ENCODE results near the gene ATP5F1E. TPM values are rescaled to one million over a fixed set of nuclear protein-coding genes. Genes with fewer than 3 reads are reported as not detected.

ATP5F1E gene
- total and polyA plus RNA-seq, 10 of the 15 experiments (the other 5 are each of a cell fraction or from before 2014, with no cell fraction given) = 49.0 to 407 (median 117) TPM

DNA sequence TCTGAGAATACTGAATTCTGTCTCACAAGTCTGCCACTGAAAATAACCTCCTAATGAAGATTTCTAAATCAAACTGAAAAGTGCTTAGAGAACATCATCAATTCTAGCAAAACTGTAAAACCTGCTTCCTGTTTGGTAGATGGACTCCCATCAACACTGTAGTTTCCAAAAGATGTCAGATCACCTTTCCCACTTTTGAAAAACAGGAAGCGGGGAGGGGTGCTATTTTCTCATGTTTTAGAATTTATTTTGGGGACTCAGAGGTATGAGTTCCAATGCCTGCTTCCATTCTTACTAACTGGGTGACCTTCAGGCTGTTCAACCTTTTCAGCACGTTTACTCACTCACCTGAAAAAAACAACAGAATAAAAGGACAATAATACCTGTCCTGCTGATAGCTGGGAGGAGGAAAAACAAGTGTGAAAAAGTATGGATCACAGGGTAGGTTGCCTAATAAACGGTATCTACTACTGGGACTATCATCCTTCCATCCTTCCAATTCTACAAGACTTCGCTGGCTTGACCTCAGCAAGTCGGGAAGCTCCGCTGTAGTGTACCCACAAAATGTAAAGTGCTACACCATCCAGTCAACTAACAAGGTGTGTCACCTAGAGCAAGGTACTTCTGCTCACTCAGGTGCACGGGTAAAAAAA lies 1.1 kb downstream of the ATP5F1E start:
- intact Hi-C loops (cut with micrococcal nuclease; ENCODE audit: unreplicated experiment) = loop anchor here (5.0 to 10.0 kb wide), 3 partner anchors 46 to 376 kb away; partner anchors contain the start of genes NELFCD and STX16
- FAIRE-seq = no peak
- ChIA-PET SMC1A (ENCODE audit: uncharacterized antibody, unreplicated experiment) (interaction anchor here (0.9 to 2.0 kb wide), 13 partner anchors 9 to 161 kb away, joined by 3 to 22 read pairs (median 4); no protein-coding TSS in a partner anchor), RAD21 (ENCODE audit: unreplicated experiment) (interaction anchor here (1.5 to 2.5 kb wide), 8 partner anchors 13 to 161 kb away, joined by 3 to 19 read pairs (median 10); partner anchors contain the start of gene NELFCD), CTCF (interaction anchor here (0.9 to 1.9 kb wide), 5 partner anchors 11 to 380 kb away, joined by 3 to 5 read pairs (median 3); partner anchors contain the start of genes PRELID3B and STX16), POLR2A (interaction anchor here (1.5 to 6.0 kb wide), 6 partner anchors 11 to 124 kb away, joined by 3 to 40 read pairs (median 14); partner anchors contain the start of genes NELFCD and PRELID3B)
- no TSS peak for BruUV-seq (replicated peaks)
- Histone ChIP-seq H3K79me2 (ENCODE audit: control insufficient read depth, insufficient read depth, low read length) (peaks cover 58% of the 10 kb centered on the region), H2AFZ (ENCODE audit: control insufficient read depth, low read depth, low read length) (no peak overlapping the region), H3K4me1 (ENCODE audit: control insufficient read depth, insufficient read depth, low read length) (no peaks in the 10 kb centered on the region; the same call in 1 of the 2 replicates), H4K20me1 (ENCODE audit: control insufficient read depth, insufficient read depth) (no peaks in the 10 kb centered on the region), H3K27me3 (replicated peaks in 1 of 2; ENCODE audit: control insufficient read depth in 2 of 2, insufficient read depth in 2 of 2, low read length in 1 of 2) (no peaks in the 10 kb centered on the region), H3K9ac (ENCODE audit: control insufficient read depth, insufficient read depth, low read length) (peak overlapping the region; percentile 78), H3K4me3 (peak overlapping the region; percentile 85), H3K27ac (ENCODE audit: control insufficient read depth, insufficient read depth) (peak overlapping the region; percentile 90), H3K36me3 (ENCODE audit: control insufficient read depth in 2 of 2, insufficient read depth in 2 of 2, low read length in 1 of 2) (peaks cover 6 to 7% of the 10 kb centered on the region in 2 experiments), H3K9me3 (replicated peaks; ENCODE audit: control insufficient read depth, insufficient read depth, low read length) (no peaks in the 10 kb centered on the region), H3K4me2 (ENCODE audit: control insufficient read depth, insufficient read depth) (peak overlapping the region; percentile 95)
- no peak for ATAC-seq
- no peak for DNase-seq (ENCODE audit: low read depth, low spot score)
- WGBS (ENCODE audit: insufficient coverage, insufficient replicate concordance, low lambda C conversion rate, missing lambda C conversion rate) = 2% methylated on average over 7 of the region's 7 CpGs
- in situ Hi-C loops (cut with MboI) = no loop called here
- TF ChIP-seq WRNIP1 (IDR thresholded peaks at IDR 0.05; ENCODE audit: borderline replicate concordance, low read depth, low read length) (0 out of 2 replicates have a peak, but pooled peaks have one; percentile 39), HDGF (IDR thresholded peaks at IDR 0.05) (no peak), RAD51 (IDR thresholded peaks at IDR 0.05) (no peak), TCF7 (IDR thresholded peaks at IDR 0.05; ENCODE audit: borderline replicate concordance) (no peak), REST (IDR thresholded peaks at IDR 0.05; ENCODE audit: low read depth, low read length) (no peak), HDAC6 (IDR thresholded peaks at IDR 0.05; ENCODE audit: unreplicated experiment) (no peak), YY1 (IDR thresholded peaks at IDR 0.05; ENCODE audit: low read depth, low read length) (no peak), NFIC (IDR thresholded peaks at IDR 0.05; ENCODE audit: low read depth, low read length) (0 out of 2 replicates have a peak, but pooled peaks have one; percentile 10), TAF1 (IDR thresholded peaks at IDR 0.05; ENCODE audit: borderline replicate concordance, low read depth, low read length) (no peak), NFYB (IDR thresholded peaks at IDR 0.05; ENCODE audit: insufficient read depth, low read depth, low read length) (no peak), SMAD1 (IDR thresholded peaks at IDR 0.05; ENCODE audit: low read depth, partially characterized antibody) (no peak), SMAD5 (IDR thresholded peaks at IDR 0.05; ENCODE audit: low read depth) (no peak), SPI1 (IDR thresholded peaks at IDR 0.05; ENCODE audit: borderline replicate concordance, insufficient read depth, low read depth, low read length) (peak; percentile 59; the same call in 1 of the 2 replicates), NFXL1 (IDR thresholded peaks at IDR 0.05; ENCODE audit: borderline replicate concordance) (no peak), MEF2B (IDR thresholded peaks at IDR 0.05; ENCODE audit: partially characterized antibody, poor library complexity, severe bottlenecking) (peak; percentile 8)
- TF ChIP-seq, protein P1, sequence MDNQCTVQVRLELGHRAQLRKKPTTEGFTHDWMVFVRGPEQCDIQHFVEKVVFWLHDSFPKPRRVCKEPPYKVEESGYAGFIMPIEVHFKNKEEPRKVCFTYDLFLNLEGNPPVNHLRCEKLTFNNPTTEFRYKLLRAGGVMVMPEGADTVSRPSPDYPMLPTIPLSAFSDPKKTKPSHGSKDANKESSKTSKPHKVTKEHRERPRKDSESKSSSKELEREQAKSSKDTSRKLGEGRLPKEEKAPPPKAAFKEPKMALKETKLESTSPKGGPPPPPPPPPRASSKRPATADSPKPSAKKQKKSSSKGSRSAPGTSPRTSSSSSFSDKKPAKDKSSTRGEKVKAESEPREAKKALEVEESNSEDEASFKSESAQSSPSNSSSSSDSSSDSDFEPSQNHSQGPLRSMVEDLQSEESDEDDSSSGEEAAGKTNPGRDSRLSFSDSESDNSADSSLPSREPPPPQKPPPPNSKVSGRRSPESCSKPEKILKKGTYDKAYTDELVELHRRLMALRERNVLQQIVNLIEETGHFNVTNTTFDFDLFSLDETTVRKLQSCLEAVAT (IDR thresholded peaks at IDR 0.05) = 0 out of 2 replicates have a peak, but pooled peaks have one; percentile 44

All from GM12878 (cell line).